Progenitor cell of endocrine pancreas (in vitro differentiated cells): ENCODE results near the gene LRP1B. TPM values are rescaled to one million over a fixed set of nuclear protein-coding genes. Genes with fewer than 3 reads are reported as not detected.

Experiments
- DNase-seq: peaks from one replicate; pipeline ENCODE4 v3.0.0; 2021; ENCODE audit warnings: low spot score; ENCODE audit not compliant: unreplicated experiment
- H3K27ac Mint-ChIP-seq: 2 replicates; pipeline ENCODE4 v1.8.0; 2021; ENCODE audit warnings: mild to moderate bottlenecking, moderate library complexity, mixed read lengths
- H3K27me3 Mint-ChIP-seq: 2 replicates; pipeline ENCODE4 v1.8.0; 2021; ENCODE audit warnings: mixed read lengths
- H3K36me3 Mint-ChIP-seq: 2 replicates; pipeline ENCODE4 v1.8.0; 2022; ENCODE audit warnings: mixed read lengths; ENCODE audit not compliant: insufficient read depth
- H3K4me1 Mint-ChIP-seq: 2 replicates; pipeline ENCODE4 v1.8.0; 2021; ENCODE audit warnings: low read depth, mixed read lengths
- H3K4me3 Mint-ChIP-seq: 2 replicates; pipeline ENCODE4 v1.8.0; 2021; ENCODE audit warnings: low read depth, mild to moderate bottlenecking, moderate library complexity, mixed read lengths
- H3K9me3 Mint-ChIP-seq: 2 replicates; pipeline ENCODE4 v1.8.0; 2021; ENCODE audit warnings: low read depth, mixed read lengths
- total RNA-seq: library from RNA; stranded (reverse); gene quantifications from 2 replicates; pipeline ENCODE4 v1.2.1, GENCODE V29; 2021
- TF ChIP-seq, protein P1 (sequence below): fragments of 200-600 bp; sonication (generic); IDR thresholded peaks from one replicate; pipeline ENCODE4 v1.5.0; 2021; ENCODE audit warnings: antibody characterized with exemption, mild to moderate bottlenecking; ENCODE audit not compliant: unreplicated experiment

The LRP1B gene
- total RNA-seq, 1 donor from 2014 or later: 0.57 TPM

- Mint-ChIP-seq H3K36me3 (no peaks in the 10 kb centered on the region), H3K9me3 (no peaks in the 10 kb centered on the region), H3K27ac (no peak overlapping the region), H3K27me3 (no peaks in the 10 kb centered on the region), H3K4me3 (no peak overlapping the region), H3K4me1 (peaks cover 4% of the 10 kb centered on the region)
- TF ChIP-seq, protein P1, sequence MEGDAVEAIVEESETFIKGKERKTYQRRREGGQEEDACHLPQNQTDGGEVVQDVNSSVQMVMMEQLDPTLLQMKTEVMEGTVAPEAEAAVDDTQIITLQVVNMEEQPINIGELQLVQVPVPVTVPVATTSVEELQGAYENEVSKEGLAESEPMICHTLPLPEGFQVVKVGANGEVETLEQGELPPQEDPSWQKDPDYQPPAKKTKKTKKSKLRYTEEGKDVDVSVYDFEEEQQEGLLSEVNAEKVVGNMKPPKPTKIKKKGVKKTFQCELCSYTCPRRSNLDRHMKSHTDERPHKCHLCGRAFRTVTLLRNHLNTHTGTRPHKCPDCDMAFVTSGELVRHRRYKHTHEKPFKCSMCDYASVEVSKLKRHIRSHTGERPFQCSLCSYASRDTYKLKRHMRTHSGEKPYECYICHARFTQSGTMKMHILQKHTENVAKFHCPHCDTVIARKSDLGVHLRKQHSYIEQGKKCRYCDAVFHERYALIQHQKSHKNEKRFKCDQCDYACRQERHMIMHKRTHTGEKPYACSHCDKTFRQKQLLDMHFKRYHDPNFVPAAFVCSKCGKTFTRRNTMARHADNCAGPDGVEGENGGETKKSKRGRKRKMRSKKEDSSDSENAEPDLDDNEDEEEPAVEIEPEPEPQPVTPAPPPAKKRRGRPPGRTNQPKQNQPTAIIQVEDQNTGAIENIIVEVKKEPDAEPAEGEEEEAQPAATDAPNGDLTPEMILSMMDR: no peak
- DNase-seq: no peak
Observed at GRCh38 chr2:141528990-141529389, 601.8 kb downstream of the LRP1B start.

DNA sequence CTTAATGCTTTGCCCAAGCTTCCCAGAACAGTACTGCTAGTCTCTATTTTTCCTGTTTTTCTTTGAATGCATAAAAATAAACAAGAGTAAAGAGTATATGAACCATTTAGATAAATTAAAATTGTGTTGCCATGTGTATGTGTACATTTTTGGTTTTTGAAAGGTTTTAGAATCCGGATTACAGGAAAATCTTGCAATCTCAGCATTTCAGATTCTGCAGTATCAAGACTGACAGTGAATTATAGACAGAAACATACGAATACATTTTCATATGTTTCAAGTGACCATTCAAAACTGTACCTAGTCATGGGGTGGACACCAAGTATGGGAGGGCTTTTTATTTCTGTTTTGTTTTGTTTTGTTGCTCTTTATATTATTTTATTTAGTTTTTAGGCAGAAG is 604.1 kb downstream of the LRP1B start:
- Mint-ChIP-seq H3K27ac (no peak overlapping the region), H3K27me3 (no peaks in the 10 kb centered on the region)
- DNase-seq: no peak

DNA sequence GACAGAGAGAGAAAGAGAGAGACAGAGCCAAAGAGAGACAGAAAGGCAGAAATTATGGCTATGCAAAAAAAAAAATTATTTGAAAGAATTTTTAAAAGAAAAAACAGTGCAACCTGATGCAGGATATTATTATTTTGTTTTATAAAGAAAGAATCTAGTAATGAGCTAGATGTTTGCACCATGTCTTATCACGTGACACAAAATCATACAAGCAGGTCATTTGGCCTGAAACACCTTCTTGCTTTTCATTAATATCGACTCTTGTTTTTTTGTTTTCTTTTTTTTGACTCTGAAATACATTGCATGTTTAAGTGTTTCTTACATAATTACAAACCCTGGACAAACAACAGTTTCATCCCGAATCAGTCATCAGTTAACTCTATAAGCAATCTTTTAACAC is 606.0 kb downstream of the LRP1B start:
- no peaks in the 10 kb centered on the region for H3K27me3 Mint-ChIP-seq
- H3K36me3 Mint-ChIP-seq: no peaks in the 10 kb centered on the region
- TF ChIP-seq, protein P1: no peak

More for the DNA sequence above, 604.1 kb downstream of the LRP1B start:
- Mint-ChIP-seq H3K4me3 (no peak overlapping the region), H3K4me1 (peaks cover 1% of the 10 kb centered on the region), H3K36me3 (no peaks in the 10 kb centered on the region), H3K9me3 (no peaks in the 10 kb centered on the region)
- TF ChIP-seq, protein P1: no peak

DNA sequence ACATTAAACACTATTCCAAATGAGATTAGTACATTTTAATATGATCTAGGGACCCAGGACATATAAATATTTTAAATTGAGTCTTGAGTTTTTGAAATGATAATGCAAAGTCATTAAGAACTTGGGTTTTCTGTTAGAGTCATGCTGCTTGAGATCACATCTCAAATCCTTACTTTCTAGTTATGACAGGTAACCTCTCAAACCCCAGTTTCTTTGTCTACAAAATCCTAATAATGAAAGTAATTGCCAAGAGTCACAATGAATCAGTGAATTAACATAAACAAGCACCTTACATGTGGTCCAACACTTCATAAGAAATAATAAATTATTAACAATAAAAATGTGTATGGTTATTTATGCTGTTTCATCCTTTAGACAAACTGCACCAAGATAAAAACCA is 607.6 kb downstream of the LRP1B start:
- H3K9me3 Mint-ChIP-seq: no peaks in the 10 kb centered on the region
- no peak overlapping the region for H3K27ac Mint-ChIP-seq
- TF ChIP-seq, protein P1: no peak
- H3K4me3 Mint-ChIP-seq: no peak overlapping the region
- H3K4me1 Mint-ChIP-seq: peaks cover 1% of the 10 kb centered on the region
- H3K27me3 Mint-ChIP-seq: no peaks in the 10 kb centered on the region
- no peak for DNase-seq
- H3K36me3 Mint-ChIP-seq: no peaks in the 10 kb centered on the region

More for the DNA sequence above, 606.0 kb downstream of the LRP1B start:
- H3K4me1 Mint-ChIP-seq: peaks cover 1% of the 10 kb centered on the region
- no peak overlapping the region for H3K27ac Mint-ChIP-seq
- H3K4me3 Mint-ChIP-seq: no peak overlapping the region
- DNase-seq: no peak
- H3K9me3 Mint-ChIP-seq: no peaks in the 10 kb centered on the region

DNA sequence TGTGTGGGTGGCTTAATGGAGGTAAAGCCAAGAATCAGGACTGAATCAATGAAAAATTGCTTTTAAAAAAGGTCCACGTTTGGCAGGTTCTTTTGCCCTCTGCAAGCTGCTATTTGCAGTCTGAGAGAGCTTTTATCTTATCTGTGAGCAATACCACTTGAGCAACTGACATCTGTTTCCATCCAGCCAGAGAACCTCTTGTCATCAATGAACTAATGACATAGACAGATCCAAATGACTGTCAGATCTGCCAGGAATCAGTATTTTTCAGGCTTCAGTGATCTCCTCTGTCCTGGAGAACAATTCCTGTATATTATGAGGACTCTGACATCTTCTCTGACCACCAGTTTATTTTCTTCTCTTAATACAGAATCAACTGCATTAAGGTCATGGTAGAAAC is 608.1 kb downstream of the LRP1B start:
- Mint-ChIP-seq H3K9me3 (no peaks in the 10 kb centered on the region), H3K27me3 (no peaks in the 10 kb centered on the region), H3K27ac (no peak overlapping the region), H3K36me3 (no peaks in the 10 kb centered on the region), H3K4me1 (peaks cover 1% of the 10 kb centered on the region), H3K4me3 (no peak overlapping the region)
- TF ChIP-seq, protein P1: no peak
- no peak for DNase-seq
